SK-N-SH (cell line): Measurements from ENCODE around the gene ST7.

Experiments
- CTCF ChIP-seq: fragments of 200-600 bp; sonication (generic); IDR thresholded peaks from 2 replicates; pipeline ENCODE4 v1.6.1; 2017; ENCODE audit warnings: antibody characterized with exemption, mild to moderate bottlenecking, moderate library complexity
- EP300 ChIP-seq, 2 experiments: IDR thresholded peaks; 2 replicates each; pipeline versions ENCODE4 v1.4.0 to v1.6.1; 2012; ENCODE audit warnings: borderline replicate concordance in 1 of 2, low read depth in 1 of 2, low read length in 1 of 2
- POLR2AphosphoS5 ChIP-seq: IDR thresholded peaks from 2 replicates; pipeline ENCODE4 v1.6.1; 2012; ENCODE audit warnings: low read depth, low read length
- RFX5 ChIP-seq: IDR thresholded peaks from 2 replicates; pipeline ENCODE4 v1.6.1; 2012; ENCODE audit warnings: mild to moderate bottlenecking, improper control_type of control experiment, low read length

GRCh38 chr7:117017017-117017451, 63.7 kb downstream of the ST7 start:
- TF ChIP-seq POLR2AphosphoS5 (no peak), EP300 (IDR thresholded peaks at IDR 0.05; ENCODE audit: borderline replicate concordance in 1 of 2, low read depth in 1 of 2, low read length in 1 of 2) (no peak), RFX5 (no peak), CTCF (no peak)
